Omental fat pad (tissue), 4 donors: ENCODE results near the gene KIF2A. TPM values are rescaled to one million over a fixed set of nuclear protein-coding genes. Genes with fewer than 3 reads are reported as not detected.

ENCODE experiments used
- ATAC-seq: fragments of 150-250 bp; one replicate; pipeline ENCODE4 v1.9.1; 2016; ENCODE audit warnings: mild to moderate bottlenecking, moderate library complexity; ENCODE audit not compliant: low FRiP score
- DNase-seq: peaks from one replicate; pipeline ENCODE4 v3.0.0-alpha.2; 2019; ENCODE audit warnings: low spot score
- total RNA-seq, 4 donors: library from RNA; depleted of rRNA; stranded (reverse); fragments of >200 nt; gene quantifications; one replicate each; pipeline ENCODE4 v1.1.0, GENCODE V29; 2016
- TF ChIP-seq, protein P1 (sequence below), 3 donors: fragments of 450-650 bp; IDR thresholded peaks; one replicate each; pipeline ENCODE4 v1.5.1; 2016 to 2017; ENCODE audit warnings: antibody characterized with exemption in 3 of 3, mild to moderate bottlenecking in 3 of 3, moderate library complexity in 2 of 3

KIF2A gene
- total RNA-seq, 4 donors from 2014 or later = 19.3 to 37.6 (median 35.9) TPM

DNA sequence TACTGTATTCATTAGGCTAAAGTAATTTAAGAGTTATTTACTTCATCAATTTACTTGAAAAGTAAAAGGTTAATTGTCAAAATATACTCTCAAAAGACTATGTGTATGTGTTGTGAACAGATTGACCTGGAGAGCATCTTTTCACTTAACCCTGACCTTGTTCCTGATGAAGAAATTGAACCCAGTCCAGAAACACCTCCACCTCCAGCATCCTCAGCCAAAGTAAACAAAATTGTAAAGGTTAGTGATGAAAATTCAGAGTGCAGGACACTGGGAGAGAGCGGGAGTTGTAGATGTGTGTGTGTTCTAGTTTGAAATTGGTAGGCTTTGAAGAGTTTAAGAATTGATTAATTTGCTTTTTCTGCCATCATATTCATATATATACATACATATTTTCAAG, 41.9 kb downstream of the KIF2A start:
- no peak for DNase-seq
- ATAC-seq = no peak
- TF ChIP-seq, protein P1, sequence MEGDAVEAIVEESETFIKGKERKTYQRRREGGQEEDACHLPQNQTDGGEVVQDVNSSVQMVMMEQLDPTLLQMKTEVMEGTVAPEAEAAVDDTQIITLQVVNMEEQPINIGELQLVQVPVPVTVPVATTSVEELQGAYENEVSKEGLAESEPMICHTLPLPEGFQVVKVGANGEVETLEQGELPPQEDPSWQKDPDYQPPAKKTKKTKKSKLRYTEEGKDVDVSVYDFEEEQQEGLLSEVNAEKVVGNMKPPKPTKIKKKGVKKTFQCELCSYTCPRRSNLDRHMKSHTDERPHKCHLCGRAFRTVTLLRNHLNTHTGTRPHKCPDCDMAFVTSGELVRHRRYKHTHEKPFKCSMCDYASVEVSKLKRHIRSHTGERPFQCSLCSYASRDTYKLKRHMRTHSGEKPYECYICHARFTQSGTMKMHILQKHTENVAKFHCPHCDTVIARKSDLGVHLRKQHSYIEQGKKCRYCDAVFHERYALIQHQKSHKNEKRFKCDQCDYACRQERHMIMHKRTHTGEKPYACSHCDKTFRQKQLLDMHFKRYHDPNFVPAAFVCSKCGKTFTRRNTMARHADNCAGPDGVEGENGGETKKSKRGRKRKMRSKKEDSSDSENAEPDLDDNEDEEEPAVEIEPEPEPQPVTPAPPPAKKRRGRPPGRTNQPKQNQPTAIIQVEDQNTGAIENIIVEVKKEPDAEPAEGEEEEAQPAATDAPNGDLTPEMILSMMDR (IDR thresholded peaks at IDR 0.05) = no peak

DNA sequence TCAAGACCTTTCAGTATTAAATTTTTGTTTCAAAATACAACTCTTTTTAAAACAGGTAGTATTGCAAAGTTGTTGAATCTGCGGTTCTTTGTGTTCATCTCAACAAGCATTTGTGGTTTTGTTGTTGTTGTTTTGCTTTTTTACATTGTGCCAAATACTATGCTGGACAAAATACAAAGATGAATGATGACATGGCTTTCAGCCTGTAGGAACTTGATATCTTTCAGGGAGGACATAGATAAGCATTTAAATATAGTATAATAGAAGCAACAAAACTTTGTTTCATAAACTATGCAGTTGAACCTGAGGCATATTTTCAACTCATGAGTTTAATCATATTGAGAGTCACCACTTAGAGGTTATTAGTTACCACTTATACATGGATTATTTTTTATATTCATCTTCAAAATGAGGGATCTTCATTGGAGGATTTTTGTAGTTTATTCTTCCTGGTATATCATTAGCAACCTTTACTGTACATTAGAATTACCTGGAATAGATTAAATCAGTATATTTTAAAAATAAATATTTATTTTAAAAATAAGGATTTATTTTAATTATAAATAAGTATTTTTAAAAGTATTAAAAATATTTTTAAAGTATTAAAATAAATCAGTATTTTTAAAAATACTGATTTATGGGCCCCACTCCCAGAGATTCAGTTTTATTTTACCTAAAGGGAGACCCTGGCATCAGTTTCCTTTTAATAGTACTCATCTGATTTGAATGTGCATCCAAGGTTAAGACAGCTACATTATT, 42.9 kb downstream of the KIF2A start:
- DNase-seq (no peak), ATAC-seq (no peak)
- TF ChIP-seq, protein P1 (IDR thresholded peaks at IDR 0.05) = no peak

DNA sequence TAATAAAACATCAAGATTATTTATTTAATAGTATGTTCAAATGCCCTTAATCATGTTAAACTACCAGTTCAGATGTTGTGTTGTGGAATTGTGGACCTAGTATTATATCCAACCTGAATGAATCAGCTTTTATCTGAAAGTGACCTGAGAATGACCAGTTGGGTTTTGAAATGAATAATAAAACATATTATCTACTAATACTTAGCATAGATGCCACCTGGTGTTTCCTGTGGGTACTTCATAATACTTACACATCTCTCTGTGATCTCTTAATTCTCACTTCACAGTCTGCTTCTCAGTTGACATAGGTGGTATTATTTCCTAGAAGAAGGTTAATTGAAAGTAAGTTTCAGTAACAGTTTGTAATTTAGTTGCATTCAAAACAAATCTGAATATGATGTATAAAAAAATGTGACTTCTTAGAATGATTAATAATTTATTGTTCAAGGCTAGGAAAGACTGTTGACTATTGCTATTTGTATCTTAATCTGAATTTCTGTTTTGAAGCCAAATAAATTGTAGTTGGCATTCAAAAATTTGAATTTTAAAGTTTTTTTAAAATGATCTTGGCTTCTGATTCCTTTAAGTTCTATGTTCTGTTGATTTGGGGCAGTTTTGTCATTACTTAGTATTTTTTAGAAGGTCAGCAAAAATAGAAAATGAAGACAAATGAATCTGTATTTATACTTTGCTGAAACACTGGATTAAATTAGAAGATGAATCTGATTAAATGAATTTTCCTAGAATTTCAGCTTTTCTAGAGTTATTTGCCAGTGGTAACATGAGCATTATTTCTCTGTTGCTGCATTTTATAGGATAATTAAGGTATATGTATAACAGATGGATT, 48.2 kb downstream of the KIF2A start:
- TF ChIP-seq, protein P1 (IDR thresholded peaks at IDR 0.05) = no peak
- DNase-seq = no peak
- ATAC-seq = peak; percentile 75

DNA sequence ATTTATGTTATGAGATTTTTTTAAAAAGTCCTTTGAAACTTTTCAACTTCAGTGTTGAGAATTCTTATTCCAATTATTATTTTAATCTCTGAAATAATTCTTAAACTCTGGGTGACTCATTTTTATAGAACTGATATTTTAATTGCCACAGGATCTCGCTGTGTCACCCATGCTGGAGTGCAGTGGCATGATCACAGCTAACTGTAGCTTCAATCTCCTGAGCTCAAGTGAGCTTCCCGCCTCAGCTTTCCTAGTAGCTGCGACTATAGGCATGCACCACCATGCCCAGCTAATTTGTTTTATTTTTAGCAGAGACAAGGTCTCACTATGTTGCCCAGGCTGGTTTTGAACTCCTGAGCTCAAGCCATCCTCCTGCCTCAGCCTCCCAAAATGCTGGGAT, 56.7 kb downstream of the KIF2A start:
- DNase-seq = no peak
- ATAC-seq = no peak
- TF ChIP-seq, protein P1 (IDR thresholded peaks at IDR 0.05) = no peak

DNA sequence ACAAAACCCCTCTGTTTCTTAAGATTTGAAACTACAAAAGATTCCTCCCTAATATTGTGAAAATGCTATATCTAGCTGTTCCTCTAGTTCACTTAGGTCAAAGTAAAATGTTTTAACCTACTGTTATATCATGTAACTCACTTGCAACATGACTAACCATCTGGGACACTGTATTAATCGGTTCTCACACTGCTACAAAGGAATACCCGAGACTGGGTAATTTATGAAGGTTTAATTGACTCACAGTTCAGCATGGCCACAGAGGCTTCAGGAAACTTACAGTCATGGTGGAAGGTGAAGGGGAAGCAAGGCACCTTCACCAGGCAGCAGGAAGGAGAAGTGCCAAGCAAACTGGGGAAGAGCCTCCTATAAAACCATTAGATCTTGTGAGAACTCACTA, 63.0 kb downstream of the KIF2A start:
- DNase-seq (no peak), ATAC-seq (no peak)
- TF ChIP-seq, protein P1 (IDR thresholded peaks at IDR 0.05) = no peak

DNA sequence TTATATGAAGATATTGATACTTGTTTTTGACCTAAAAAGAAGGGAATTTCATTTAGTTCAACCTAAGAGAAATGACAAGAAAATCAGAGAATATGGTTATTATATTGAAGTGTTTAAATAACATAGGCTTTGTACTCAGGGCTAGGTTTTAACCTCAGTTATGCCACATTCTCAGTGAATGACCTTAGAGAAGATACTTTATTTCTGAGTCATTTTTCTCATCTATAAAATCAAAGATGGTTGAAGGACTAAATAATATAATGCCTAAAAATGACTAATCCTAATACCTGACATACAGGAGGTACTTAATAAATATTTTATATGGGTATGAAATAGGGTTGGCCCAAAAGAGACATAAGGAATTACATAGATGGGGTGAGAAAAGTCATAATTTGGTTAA, 65.4 kb downstream of the KIF2A start:
- DNase-seq (no peak), ATAC-seq (no peak)
- TF ChIP-seq, protein P1 (IDR thresholded peaks at IDR 0.05) = no peak
